NOMO-1 treated with DMSO at 0.1 percent for 48 hours (cell line): ENCODE results near the gene OCLN.
"Not testable (repeated sequence)": the region's sequence is repeated elsewhere in the genome, so short reads cannot be mapped to it uniquely, and the experiment has no call there.

ENCODE experiments used
- DNase-seq: peaks from one replicate; lab custom pipeline; 2025; ENCODE audit not compliant: unreplicated experiment; lab: John Stamatoyannopoulos, UW

The OCLN gene

GRCh38 chr5:69491027-69491426, 1.6 kb upstream of the OCLN start:
- no peak for DNase-seq

GRCh38 chr5:69491838-69492390, 676 bp upstream of the OCLN start:
- DNase-seq: no peak

DNA sequence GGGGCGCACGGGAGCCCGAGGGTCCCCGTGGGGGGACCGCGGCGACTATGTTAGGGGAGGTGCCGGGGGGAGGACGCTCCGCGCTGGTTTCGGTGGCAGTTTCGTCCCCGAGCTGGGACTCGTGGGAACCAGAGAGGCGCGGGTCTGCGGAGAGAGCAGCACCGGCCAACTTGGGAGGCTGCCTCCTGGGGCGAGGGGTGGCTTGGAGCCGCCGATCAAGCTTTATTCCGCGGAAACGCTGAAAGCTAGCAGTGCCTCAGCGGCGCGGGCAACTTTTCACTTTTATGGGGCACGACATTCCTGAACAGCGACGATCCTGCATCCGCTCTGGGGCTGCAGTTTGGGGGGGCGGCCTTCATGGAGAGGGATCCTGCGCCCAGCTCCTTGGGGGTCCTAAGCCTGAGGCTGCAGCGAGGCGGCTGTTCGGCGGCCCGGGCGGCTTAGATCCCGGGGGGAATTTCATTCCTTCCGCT, 369 bp downstream of the OCLN start:
- peak; percentile 19 for DNase-seq

DNA sequence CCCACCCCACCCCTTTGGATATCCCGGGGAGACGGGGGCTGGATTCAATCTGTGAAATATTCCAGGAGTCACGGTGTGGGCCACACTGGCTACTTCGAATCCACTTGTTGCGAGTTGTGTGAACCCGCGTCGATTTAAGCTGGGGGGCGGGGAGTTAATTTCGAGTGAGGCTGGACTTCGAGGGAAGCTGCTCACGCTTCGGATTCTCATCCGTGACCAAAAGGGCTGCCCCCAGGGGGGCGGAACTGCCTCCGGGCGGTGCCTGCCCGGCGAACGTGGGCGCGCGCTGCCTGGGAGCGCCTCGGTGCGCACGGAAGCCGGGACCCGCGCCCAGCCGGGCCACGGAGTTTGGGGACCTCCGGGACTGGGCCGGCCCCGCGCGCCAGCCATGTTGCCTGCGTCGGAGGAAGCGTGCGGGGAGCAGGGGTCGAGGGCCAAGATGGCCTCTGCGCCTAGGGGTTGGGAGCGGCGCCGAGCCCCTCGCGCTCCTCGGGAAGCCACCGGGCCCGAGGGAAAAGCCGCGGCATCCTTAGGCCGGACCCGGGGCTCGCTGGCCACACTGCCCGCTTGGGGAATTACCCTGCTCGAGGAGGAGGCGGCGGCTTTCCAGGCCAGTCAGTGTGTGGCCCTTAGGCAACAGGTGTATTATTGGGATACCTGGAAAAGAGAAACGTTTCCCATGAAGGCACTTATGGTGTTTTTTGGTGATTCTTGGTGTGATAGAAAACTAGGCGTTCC, 975 bp downstream of the OCLN start:
- DNase-seq: peak; percentile 66

DNA sequence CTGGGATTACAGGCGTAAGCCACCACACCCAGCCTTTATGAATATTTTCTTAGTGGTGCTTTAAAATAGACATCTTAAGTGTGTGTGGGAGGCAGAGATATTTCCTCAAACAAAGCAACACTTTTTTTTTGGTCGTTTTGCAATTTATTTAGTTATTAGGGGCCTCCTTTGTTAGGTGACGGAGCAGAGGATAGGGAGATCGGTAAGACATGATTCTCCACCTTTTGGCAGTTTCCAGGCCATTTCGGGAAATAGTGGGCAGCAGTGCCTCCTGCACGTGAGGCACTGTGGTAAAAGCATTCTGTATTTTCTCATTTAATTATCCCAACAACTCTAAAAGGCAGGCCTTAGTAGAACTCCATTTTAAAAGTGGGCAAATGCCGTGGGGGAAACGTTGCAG, 1.9 kb downstream of the OCLN start:
- no peak for DNase-seq

- no peak for DNase-seq
These were observed 4.5 kb downstream of the OCLN start for GRCh38 chr5:69497006-69497520.

DNA sequence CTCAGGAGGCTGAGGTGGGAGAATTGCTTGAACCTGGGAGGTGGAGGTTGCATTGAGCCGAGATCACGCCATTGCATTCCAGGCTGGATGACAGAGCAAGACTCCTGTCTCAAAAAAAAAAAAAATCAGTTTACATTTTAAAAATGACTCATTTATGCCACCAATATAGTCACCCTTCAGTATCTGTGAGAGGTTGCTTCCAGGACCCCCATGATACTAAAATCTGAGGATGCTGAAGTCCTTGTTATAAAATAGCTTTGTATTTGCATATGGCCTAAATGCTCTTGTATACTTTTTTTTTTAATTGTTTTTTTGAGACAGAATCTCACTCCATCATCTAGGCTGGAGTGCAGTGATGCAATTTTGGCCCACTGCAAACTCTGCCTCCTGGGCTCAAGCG, 5.8 kb downstream of the OCLN start:
- no peak for DNase-seq

DNA sequence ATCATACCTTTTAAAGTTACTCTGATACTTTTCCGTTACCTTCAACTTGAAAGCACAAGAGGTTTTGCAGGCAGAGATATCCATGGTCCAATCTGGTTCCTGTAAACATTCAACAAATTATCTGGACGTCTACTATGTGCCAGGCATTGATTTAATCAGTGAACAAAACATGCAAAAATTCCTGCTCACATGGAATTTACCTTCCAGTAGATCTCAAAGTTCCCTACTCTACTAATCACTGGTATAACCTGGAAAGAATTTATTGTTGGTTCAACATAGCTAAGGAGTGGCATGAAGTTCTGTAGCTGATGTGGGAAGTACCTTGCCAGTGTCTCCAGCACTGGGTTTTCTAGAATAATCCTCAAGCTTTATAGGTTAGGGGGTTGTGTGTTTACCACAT, 9.8 kb downstream of the OCLN start:
- no peak for DNase-seq

GRCh38 chr5:69502767-69503488, 10.3 kb downstream of the OCLN start:
- DNase-seq: no peak

DNA sequence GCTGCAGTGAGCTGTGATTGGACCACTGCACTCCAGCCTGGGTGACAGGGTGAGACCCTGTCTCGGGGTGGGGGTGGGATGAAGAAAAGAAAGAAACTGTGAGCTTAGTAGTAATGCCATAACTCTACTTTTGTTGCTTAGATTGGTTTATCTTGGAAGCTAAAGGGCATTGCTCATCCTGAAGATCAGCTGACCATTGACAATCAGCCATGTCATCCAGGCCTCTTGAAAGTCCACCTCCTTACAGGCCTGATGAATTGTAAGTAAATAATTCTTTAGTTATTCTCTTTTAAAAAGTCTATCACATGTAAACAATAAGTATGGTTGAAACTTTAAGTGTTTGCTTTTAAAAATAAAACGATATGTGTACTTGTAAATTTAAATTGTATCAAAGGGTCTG, 11.4 kb downstream of the OCLN start:
- no peak for DNase-seq

GRCh38 chr5:69505306-69505705, 12.7 kb downstream of the OCLN start:
- DNase-seq: no peak

- no peak for DNase-seq
These were observed 16.6 kb downstream of the OCLN start for GRCh38 chr5:69509212-69509611.

GRCh38 chr5:69510694-69511093, 18.1 kb downstream of the OCLN start:
- DNase-seq: no peak

GRCh38 chr5:69512740-69513260, 20.2 kb downstream of the OCLN start:
- no peak for DNase-seq

GRCh38 chr5:69515570-69515969, 23.0 kb downstream of the OCLN start:
- not testable (repeated sequence) for DNase-seq

DNA sequence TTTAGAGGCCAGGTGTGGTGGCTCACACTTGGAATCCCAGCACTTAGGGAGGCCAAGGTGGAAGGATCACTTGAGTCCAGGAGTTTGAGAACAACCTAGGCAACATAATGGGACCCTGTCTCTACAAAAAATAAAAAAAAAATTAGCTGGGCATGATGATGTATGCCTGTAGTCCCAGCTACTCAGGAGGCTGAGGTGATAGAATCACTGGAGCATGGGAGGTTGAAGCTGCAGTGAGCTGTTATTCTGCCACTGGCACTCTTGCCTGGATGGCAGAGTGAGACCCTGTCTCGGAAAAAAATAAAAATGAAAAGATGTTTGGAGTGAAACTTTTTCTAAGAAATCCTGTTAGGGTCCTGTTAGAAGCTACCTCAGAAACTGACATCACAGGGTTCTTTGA, 24.2 kb downstream of the OCLN start:
- no peak for DNase-seq

GRCh38 chr5:69517763-69518212, 25.2 kb downstream of the OCLN start:
- no peak for DNase-seq

DNA sequence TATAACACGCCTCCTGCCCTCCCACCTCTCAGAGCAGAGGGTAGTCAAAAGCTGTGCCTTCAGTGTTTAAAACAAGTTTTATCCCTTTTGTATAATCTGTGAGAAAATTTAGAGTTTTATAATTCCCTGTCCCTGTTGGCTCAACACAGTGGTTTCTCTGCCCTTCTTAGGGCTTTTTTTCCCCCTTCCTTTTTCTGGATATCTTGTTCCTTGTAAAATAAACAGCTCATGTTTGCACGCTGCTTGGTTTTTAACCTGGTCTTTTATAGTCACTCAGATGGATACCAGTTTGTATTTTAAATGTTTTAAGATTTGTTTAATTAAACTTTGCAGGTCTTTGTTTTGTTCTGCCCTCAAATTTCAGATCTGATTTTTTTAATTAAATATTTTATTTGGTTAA, 26.7 kb downstream of the OCLN start:
- no peak for DNase-seq

DNA sequence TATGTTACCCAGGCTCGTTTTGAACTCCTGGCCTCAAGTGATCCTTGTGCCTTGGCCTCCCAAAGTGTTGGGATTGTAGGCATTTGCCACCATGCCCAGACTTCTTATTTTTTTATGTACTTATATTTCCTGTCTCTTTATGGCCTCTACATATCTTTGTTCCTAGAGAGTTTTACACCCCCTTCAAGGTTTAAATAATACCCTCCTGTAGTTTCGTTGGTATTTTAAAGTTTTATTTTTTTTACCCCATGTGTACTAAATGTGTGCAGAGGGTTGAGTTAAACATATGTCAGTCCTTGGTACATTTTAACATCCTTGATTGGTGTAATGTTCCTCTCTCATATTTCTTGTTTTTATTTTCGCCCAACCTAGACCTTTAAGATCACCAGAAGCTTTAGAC, 29.4 kb downstream of the OCLN start:
- DNase-seq: no peak

DNA sequence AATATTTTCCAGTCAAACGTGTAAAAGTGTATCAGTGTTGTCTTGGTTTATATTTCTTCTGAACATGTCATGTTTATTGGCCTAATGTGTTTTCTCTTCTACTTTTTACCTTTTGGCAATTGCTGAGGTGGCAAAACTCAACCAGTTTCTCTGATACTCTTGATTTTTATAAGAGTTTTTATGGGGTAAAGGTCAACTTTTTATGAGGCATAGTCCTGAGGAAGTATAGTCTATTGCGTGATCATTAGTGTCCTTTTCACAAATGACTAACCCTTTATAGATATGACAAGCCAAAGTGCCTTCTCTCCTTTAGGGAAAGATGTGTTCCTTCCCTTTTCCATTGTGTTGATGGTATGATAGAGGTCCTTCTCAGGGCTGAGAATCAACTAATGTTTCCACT, 32.9 kb downstream of the OCLN start:
- DNase-seq: no peak

- DNase-seq: no peak
These were observed 34.1 kb downstream of the OCLN start for GRCh38 chr5:69526660-69527059.
